ENCODE measurements around the gene CYP2W1.
"Not testable (repeated sequence)": the region's sequence is repeated elsewhere in the genome, so short reads cannot be mapped to it uniquely, and the experiment has no call there.

Gene CYP2W1

DNA sequence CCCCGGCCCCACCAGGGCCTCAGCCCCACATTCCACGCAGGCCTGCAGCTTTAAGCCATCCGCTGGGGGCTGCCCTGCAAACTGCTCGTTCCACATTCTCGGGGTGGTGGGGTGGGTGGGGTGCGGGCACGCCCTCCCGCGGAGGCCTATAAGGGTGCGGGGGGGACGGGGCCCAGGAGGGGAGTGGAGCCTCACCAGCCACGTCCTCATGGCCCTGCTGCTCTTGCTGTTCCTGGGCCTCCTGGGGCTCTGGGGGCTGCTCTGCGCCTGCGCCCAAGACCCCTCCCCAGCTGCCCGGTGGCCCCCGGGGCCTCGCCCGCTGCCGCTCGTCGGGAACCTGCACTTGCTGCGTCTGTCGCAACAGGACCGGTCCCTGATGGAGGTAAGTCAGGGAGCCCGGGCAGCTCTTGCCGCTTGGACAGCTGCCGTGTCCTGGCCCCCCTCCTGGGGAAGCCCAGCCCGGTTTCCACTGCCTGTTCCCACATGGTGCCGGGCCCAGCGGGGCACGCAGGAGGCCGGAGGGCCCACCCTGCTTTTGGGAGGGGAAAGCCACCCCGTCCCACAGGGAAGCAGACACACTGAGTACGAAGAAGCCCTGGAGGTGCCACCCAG lies at the start of gene CYP2W1:
Gene CYP2W1, plus strand, starts transcription at position 178 of the 612 bp plus-strand sequence. Its CDS starts 31 bp downstream, at position 209.
- no peak for DNase-seq (ENCODE audit: low spot score)

DNA sequence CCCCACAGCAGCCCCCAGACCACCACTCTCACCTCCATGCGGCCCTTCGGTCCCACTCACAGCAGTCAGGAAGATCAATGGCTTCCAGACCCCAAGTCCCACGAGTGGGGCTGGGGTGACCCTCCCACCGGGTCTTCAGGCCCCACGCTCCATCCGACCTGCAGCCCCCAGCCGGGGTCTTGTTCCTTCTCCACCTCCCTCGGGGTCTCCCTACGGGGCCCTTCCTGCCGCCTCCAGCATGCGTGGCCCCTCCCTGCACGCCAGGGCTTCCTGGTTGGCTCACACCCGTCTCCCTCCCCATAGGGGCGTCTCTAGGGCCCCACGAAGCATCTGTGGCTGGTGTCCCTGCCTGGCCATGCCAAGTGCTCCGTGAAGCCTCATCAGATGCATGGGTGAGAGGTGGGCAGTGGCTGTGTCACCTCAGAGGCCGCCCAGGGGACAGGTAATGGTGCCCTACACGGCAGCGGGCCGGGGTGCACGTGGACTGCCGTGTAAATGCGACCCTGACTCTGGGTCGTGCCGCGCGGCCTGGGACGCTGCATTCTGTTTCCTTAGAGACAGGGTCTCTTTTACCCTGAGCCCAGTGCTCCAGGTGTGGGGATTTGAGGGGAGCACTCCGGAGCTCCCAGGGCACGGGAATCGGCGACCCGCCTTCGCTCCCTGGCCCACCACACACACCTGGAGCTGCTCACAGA lies 48.4 kb upstream of the CYP2W1 start:
- no peak for DNase-seq (ENCODE audit: low spot score)

DNA sequence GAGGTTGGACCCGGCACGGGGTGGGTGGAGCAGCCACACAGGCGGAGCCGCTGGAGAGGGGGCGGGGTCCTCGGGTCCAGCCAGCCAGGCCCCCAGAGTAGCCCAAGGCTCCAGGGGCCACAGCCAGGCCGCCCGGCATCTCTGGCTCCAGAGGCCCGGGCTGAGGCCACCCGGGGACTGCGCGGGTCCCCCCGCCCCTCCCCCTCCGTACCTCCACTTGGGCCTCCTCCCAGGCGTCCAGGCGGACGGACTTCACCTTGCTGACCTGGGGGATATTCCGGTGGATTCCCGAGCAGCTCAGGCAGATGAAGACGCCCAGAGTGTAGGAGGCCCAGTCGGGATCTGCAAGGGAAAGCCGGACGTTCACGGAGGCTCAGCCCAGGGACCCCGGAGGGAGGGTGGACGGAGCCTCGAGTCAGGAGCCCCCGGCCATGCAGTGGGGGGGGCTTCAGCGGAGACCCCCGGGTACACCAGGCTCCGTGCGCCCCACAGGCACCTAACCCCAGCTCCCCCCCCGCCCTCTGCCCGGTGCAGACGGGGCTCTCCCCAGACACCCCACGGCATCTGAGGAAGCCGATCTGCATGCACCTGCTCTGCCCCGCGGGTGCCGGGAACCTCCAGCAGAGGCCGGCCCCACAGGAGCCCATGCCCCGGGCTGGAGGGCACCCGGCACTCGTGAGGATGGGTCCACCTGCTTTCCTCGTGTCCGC lies 47.7 kb upstream of the CYP2W1 start:
- no peak for DNase-seq (ENCODE audit: low spot score)

DNA sequence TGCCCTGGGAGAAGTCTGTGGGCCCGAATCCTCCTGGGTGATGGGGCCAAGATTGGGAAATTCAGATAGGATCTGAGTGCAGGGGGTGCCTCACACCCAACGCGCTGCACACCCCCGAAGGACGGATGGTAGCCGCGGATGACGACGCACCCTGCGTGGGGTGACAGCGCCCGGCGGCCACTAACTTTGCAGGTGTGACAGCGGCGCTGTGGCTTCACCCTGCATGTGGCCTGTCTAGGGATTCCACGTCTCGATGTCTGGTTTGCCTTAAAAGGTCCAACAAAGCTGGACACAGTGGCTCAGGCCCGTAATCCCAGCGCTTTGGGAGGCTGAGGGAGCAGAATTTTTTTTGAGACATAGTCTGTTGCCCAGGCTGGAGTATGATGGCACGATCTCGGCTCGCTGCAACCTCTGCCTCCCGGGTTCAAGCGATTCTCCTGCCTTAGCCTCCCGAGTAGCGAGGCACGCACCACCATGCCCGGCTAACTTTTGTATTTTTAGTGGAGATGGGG lies 47.1 kb upstream of the CYP2W1 start:
- DNase-seq (ENCODE audit: low spot score): no peak

- DNase-seq (ENCODE audit: low spot score): no peak
Measured at GRCh38 chr7:936386-937054, 46.5 kb upstream of the CYP2W1 start.

DNA sequence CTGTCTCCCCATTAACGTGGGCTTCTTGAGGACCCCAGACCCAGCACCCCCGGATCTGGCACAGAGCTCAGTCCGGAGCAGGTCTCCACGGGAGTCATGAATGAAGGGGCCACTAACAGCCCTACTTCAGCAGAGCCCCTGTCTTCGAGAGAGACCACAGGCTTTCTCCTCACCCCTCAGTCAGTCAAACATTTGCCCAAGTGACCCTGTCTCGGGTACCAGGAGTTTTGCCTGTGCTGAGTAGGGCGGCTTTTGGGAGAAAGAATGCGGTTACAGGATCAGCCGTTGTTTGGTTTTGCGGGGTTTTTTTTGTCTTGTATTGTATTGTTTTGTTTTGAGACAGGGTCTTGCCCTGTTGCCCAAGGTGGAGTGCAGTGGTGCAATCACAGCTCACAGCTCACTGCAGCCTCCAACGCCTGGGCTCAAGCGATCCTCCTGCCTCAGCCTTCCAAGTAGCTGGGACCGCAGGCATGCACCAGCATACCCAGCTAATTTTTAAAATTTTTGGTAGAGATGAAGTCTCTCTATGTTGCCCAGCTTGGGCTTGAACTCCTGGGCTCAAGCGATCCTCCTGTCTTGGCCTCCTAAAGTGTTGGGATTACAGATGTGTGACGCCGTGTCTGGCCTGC lies 45.0 kb upstream of the CYP2W1 start:
- DNase-seq (ENCODE audit: low spot score): no peak

GRCh38 chr7:938546-939185 lies 44.3 kb upstream of the CYP2W1 start:
- no peak for DNase-seq (ENCODE audit: low spot score)

- DNase-seq (ENCODE audit: low spot score): no peak
Measured at GRCh38 chr7:939843-940242, 43.1 kb upstream of the CYP2W1 start.

- DNase-seq (ENCODE audit: low spot score): no peak
Measured at GRCh38 chr7:940599-941408, 42.2 kb upstream of the CYP2W1 start.

- not testable (repeated sequence) for DNase-seq (ENCODE audit: low spot score)
Measured at GRCh38 chr7:943793-944192, 39.2 kb upstream of the CYP2W1 start.

DNA sequence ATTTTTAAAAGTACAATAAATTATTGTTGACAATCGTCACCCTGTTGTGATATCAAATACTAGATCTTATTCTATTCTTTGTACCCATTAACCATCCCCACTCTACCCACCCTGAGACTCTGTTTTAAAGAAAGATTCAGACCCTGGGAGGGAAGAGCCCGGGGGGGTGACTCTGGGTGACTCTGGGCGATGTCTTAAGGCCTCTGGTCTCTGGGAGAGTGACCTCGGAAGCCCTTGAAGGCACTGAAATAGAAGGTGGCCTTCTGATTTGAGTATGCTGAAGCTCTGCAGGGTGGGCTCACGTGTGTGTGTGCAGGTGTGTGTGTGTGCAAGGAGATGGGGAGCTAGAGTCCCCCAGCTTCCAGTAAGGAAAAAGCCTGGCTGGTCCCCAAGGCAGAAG lies 38.2 kb upstream of the CYP2W1 start:
- DNase-seq (ENCODE audit: low spot score): no peak

DNA sequence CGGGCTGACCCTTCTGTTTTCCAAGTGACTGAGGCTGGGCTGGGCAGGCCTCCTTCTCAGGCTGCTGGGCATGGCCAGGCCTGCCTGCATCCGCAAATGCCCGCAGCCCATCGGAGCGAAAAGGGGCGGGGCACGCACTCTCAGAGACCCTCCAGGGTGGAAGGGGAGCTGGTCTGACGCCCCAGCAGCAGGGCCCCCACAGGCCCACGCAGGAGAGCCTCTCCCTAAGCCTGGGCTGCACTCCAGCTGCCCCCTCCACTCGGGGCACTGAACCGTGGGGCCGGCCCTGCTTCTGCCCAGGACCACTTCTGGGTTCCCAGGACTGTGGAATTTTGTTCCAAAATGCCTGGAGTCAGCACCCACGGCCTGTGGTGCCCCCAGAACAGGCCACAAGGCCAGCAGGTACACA lies 37.8 kb upstream of the CYP2W1 start:
- no peak for DNase-seq (ENCODE audit: low spot score)

DNA sequence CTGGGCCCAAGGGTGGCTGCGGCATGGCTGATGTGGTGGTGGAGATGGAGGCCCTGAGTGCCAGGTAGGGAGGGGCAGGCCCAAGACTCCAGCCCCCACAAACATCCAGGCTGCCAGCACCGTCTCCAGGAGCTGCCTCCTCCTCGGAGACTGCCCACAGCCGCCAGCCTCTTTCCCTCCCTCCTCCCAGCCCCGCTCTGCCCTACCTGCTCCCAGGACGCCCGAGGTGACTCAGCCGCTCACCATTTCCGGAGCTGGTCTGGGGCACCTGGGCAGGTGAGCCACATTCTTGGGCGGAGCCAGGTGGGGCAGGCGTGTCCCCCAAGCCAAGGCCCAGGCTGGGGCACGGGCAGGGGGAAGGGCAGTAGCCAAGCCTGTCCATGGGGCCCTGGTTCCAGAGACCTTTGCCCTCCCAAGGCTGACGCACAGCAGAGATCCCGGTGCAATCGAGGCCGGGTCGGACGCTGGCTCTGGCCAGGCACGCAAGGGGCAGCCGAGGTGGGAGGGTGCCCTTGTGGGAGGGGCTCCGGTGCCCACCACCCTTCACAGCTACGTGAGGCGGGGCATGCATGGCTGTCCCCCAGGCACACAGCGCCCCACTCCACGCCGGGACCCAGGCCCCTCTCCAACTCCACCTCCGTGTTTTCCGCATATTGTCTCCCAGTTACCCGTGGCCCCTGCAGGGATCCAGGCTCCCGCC lies 37.3 kb upstream of the CYP2W1 start:
- DNase-seq (ENCODE audit: low spot score): no peak

DNA sequence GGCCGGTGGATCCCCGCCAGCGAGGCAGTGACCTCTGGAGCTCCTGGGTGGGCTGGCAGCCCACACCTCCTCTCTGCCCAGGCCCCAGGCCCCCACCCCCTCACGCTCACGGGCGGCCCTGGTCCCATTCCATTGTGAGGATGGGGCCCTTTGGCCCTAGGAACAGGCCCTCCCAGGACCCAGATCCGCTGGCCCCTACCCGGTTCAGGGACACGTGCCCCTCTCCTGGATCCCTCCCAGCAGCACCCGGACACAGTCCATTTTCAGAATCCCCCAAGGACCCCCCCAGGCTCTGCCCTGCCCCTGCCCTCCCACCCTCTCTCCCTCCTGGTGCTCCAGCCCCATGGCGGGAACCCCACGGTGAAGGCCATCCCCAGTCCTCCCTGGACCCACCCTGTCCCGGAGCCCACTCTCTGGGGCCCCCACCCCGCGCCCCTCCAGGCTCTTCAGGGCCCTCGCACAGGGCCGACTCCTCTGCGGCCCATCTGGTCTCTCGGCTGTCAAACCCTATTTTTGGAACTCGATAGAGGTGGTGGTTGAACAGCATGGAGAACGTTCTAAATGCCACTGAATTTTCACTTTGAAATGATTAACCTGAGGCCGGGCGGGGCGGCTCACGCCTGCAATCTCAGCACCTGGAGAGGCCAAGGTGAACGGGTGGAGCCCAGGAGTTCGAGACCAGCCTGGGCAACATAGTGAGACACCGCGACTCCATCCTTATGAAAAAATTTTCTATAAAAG lies 36.6 kb upstream of the CYP2W1 start:
- no peak for DNase-seq (ENCODE audit: low spot score)

- no peak for DNase-seq (ENCODE audit: low spot score)
Measured at GRCh38 chr7:947391-948210, 35.4 kb upstream of the CYP2W1 start.

DNA sequence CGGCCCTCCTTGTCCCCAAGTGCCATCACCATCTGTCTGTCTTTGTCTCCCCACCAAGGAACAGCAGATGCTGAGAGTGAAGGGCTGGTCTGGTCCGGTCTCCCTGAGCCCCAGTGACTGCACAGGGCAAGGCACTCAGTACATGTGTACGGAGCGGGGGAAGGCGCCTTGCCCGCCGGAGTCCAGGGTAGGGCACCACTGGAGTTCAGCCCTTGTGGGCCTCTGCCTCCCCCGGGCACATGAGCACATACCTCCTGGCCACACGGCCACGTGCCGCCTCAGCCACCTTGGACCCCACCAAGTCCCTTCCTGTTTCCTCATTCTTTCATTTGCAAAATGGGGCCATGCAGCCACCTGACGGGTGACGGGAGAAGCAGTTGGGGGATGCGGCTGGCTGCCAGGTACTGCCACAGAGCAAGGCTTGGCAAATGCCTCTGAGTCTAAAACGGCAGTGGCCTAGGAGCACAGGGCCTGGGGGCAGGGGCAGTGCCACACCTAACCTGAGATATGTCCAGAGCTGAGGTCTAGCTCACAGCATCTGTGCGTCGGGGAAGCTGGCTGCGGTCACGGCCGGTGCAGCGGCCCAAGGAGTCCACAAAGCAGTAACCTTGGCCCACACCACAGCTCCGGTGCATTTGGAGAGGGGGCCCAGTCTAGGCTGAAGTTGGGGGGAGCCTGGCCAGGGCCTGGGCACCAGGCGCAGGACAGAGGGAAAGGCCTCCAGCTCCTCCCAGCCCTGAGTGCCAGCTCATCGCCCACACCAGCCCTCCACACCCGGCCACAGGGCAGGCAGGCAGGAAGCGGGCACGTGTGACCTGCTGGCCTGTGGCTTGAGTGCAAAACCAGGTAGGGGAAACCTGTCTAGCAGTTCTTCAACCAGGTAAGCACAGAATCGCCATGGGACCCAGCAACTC lies 33.7 kb upstream of the CYP2W1 start:
- DNase-seq (ENCODE audit: low spot score): no peak

DNA sequence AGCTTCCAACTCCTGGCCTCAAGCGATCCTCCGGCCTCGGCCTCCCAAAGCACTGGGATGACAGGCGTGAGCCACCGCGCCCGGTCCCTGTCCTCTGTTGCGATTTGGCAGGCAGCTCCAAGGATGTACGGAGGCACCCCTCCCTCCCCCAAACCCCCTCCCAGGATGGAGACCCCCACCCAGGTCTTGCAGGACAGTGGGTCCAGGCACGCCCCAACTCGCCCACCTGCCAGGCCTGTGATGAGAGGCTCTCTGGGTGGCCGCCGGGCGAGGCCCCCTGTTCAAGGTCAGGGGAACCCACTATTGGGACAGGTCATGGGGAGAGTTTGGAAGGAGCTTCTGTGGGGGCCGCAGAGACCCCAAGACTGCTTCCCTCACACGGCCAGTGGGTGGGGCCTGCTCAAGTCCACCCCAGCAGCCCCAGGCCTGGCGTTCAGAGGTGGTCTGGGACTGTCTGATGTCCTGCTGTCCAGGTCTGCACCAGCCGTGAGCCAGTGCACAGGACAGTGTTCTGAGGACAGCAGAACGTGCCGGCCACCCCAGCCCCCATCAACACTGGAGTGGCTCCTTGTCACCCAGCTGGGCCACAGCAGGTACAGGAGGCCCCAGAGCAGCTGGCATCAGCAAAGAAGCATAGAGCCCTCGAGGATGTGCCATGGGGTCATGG lies 31.0 kb upstream of the CYP2W1 start:
- no peak for DNase-seq (ENCODE audit: low spot score)
